ENCODE results near the gene OSER1. TPM values are rescaled to one million over a fixed set of nuclear protein-coding genes. Genes with fewer than 3 reads are reported as not detected.

The OSER1 gene
- total and polyA plus RNA-seq, 2 donors (not counting 1 experiment from before 2014, with no cell fraction given): 50.9 to 73.2 TPM

- Histone ChIP-seq H3K4me3 (replicated peaks in 1 of 4; ENCODE audit: control extremely low read depth in 1 of 4, insufficient read depth in 1 of 4, low read depth in 3 of 4, low read length in 4 of 4) (no peak overlapping the region), H2AFZ (ENCODE audit: low read length) (no peak overlapping the region), H3K4me1 (ENCODE audit: control insufficient read depth, extremely low read depth, insufficient read depth, low read length) (peaks cover 2% of the 10 kb centered on the region), H3K79me2 (ENCODE audit: control insufficient read depth, insufficient read depth, low read length) (no peaks in the 10 kb centered on the region), H3K9ac (ENCODE audit: insufficient read depth, low read length) (no peak overlapping the region), H3K27ac (ENCODE audit: insufficient read depth, low read length) (no peak overlapping the region), H4K20me1 (ENCODE audit: control insufficient read depth, extremely low read depth, insufficient read depth, low read length) (no peaks in the 10 kb centered on the region), H3K9me3 (ENCODE audit: control insufficient read depth, insufficient read depth, low read depth, low read length) (no peaks in the 10 kb centered on the region), H3K4me2 (ENCODE audit: extremely low read depth, insufficient read depth, low read length) (no peak overlapping the region), H3K27me3 (ENCODE audit: control insufficient read depth, insufficient read depth, low read length) (no peaks in the 10 kb centered on the region), H3K36me3 (ENCODE audit: control insufficient read depth, insufficient read depth, low read length) (no peaks in the 10 kb centered on the region)
- no peak for DNase-seq (ENCODE audit: low read depth in 2 of 2)
- no peak for TF ChIP-seq EZH2 (IDR thresholded peaks at IDR 0.05; ENCODE audit: low read length, missing control alignments)
Measured at GRCh38 chr20:44173846-44174245, 36.7 kb downstream of the OSER1 start.

GRCh38 chr20:44173116-44173515 is 37.5 kb downstream of the OSER1 start:
- Histone ChIP-seq H3K9me3 (ENCODE audit: control insufficient read depth, insufficient read depth, low read depth, low read length) (no peaks in the 10 kb centered on the region), H4K20me1 (ENCODE audit: control insufficient read depth, extremely low read depth, insufficient read depth, low read length) (no peaks in the 10 kb centered on the region), H3K79me2 (ENCODE audit: control insufficient read depth, insufficient read depth, low read length) (no peaks in the 10 kb centered on the region), H3K9ac (ENCODE audit: insufficient read depth, low read length) (no peak overlapping the region), H3K27me3 (ENCODE audit: control insufficient read depth, insufficient read depth, low read length) (no peaks in the 10 kb centered on the region), H3K27ac (ENCODE audit: insufficient read depth, low read length) (no peak overlapping the region), H2AFZ (ENCODE audit: low read length) (no peak overlapping the region), H3K36me3 (ENCODE audit: control insufficient read depth, insufficient read depth, low read length) (no peaks in the 10 kb centered on the region), H3K4me2 (ENCODE audit: extremely low read depth, insufficient read depth, low read length) (no peak overlapping the region), H3K4me3 (replicated peaks in 1 of 4; ENCODE audit: control extremely low read depth in 1 of 4, insufficient read depth in 1 of 4, low read depth in 3 of 4, low read length in 4 of 4) (no peak overlapping the region), H3K4me1 (ENCODE audit: control insufficient read depth, extremely low read depth, insufficient read depth, low read length) (peaks cover 2% of the 10 kb centered on the region)
- no peak for DNase-seq (ENCODE audit: low read depth in 2 of 2)
- TF ChIP-seq CTCF (conservative IDR thresholded peaks at IDR 0.05 in 1 of 2, IDR thresholded peaks at IDR 0.05 in 1 of 2; ENCODE audit: low read depth in 1 of 2, low read length in 2 of 2) (no peak), EZH2 (IDR thresholded peaks at IDR 0.05; ENCODE audit: low read length, missing control alignments) (no peak)

GRCh38 chr20:44172572-44172950 is 38.0 kb downstream of the OSER1 start:
- Histone ChIP-seq H3K9me3 (ENCODE audit: control insufficient read depth, insufficient read depth, low read depth, low read length) (no peaks in the 10 kb centered on the region), H3K27me3 (ENCODE audit: control insufficient read depth, insufficient read depth, low read length) (no peaks in the 10 kb centered on the region), H2AFZ (ENCODE audit: low read length) (no peak overlapping the region), H3K9ac (ENCODE audit: insufficient read depth, low read length) (no peak overlapping the region), H3K36me3 (ENCODE audit: control insufficient read depth, insufficient read depth, low read length) (no peaks in the 10 kb centered on the region), H4K20me1 (ENCODE audit: control insufficient read depth, extremely low read depth, insufficient read depth, low read length) (no peaks in the 10 kb centered on the region), H3K4me3 (replicated peaks in 1 of 4; ENCODE audit: control extremely low read depth in 1 of 4, insufficient read depth in 1 of 4, low read depth in 3 of 4, low read length in 4 of 4) (no peak overlapping the region), H3K4me1 (ENCODE audit: control insufficient read depth, extremely low read depth, insufficient read depth, low read length) (peaks cover 2% of the 10 kb centered on the region), H3K27ac (ENCODE audit: insufficient read depth, low read length) (no peak overlapping the region), H3K79me2 (ENCODE audit: control insufficient read depth, insufficient read depth, low read length) (no peaks in the 10 kb centered on the region), H3K4me2 (ENCODE audit: extremely low read depth, insufficient read depth, low read length) (no peak overlapping the region)
- TF ChIP-seq EZH2 (IDR thresholded peaks at IDR 0.05; ENCODE audit: low read length, missing control alignments) (no peak), CTCF (conservative IDR thresholded peaks at IDR 0.05 in 1 of 2, IDR thresholded peaks at IDR 0.05 in 1 of 2; ENCODE audit: low read depth in 1 of 2, low read length in 2 of 2) (no peak)
- no peak for DNase-seq (ENCODE audit: low read depth in 2 of 2)
